ENCODE data around the gene ACCSL. TPM values are rescaled to one million over a fixed set of nuclear protein-coding genes. Genes with fewer than 3 reads are reported as not detected.

ACCSL gene
- total and polyA plus RNA-seq, 12 donors: 0.06 TPM; not detected in 11

- H3K4me1 ChIP-seq (replicated peaks in 1 of 2): no peaks in the 10 kb centered on the region
- H3K4me3 ChIP-seq: no peak overlapping the region
- TF ChIP-seq POLR2A (IDR thresholded peaks at IDR 0.05) (no peak), CTCF (IDR thresholded peaks at IDR 0.05) (no peak)
- no peak overlapping the region for H3K27ac ChIP-seq
- intact Hi-C loops (cut with DNase I): no loop called here
- no peaks in the 10 kb centered on the region for H3K9me3 ChIP-seq (replicated peaks in 1 of 3)
- DNase-seq: peak in 1 of 7 donors; percentile 22
- WGBS, 4 donors: 70 to 79% (median 71%) methylated on average over 4 of the region's 4 CpGs
- no peaks in the 10 kb centered on the region for H3K27me3 ChIP-seq
- peaks cover 0 to 4% of the 10 kb centered on the region in 2 donors for H3K36me3 ChIP-seq (replicated peaks in 1 of 2)
Observed at GRCh38 chr11:44088871-44089270, 41.1 kb downstream of the ACCSL start.

DNA sequence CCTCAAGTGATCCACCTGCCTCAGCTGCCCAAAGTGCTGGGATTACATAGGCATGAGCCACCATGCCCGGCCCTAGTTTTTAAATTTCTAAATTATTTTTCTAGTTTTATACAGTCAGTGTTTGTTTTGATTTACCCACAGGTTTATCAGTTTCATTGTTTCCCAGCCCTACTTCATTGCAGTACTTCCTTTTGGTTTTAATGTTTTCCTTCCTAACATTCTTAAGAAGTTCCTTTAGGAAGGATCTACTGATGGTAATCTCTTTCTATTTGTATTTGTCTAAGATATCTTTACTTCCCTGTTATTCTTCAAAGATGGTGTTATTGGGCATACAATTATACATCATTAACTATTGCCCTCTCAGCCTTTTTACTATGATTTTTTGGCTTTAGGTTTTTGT, 42.8 kb downstream of the ACCSL start:
- Histone ChIP-seq H3K27me3 (no peaks in the 10 kb centered on the region), H3K4me1 (replicated peaks in 1 of 2) (peaks cover 0 to 5% of the 10 kb centered on the region in 2 donors), H3K36me3 (replicated peaks in 1 of 2) (peaks cover 0 to 3% of the 10 kb centered on the region in 2 donors), H3K9me3 (replicated peaks in 1 of 3) (no peaks in the 10 kb centered on the region), H3K27ac (no peak overlapping the region), H3K4me3 (no peak overlapping the region)
- DNase-seq: no peak
- 83 to 90% (median 88%) methylated on average over 1 of the region's 1 CpG for WGBS, 4 donors
- TF ChIP-seq POLR2A (IDR thresholded peaks at IDR 0.05): no peak
- no peak for TF ChIP-seq CTCF (IDR thresholded peaks at IDR 0.05)
- intact Hi-C loops (cut with DNase I): no loop called here

GRCh38 chr11:44094260-44094868, 46.6 kb downstream of the ACCSL start:
- TF ChIP-seq CTCF (IDR thresholded peaks at IDR 0.05) (peak; percentile 62 to 81 (median 68)), POLR2A (IDR thresholded peaks at IDR 0.05) (no peak)
- Histone ChIP-seq H3K9me3 (replicated peaks in 1 of 3) (no peaks in the 10 kb centered on the region), H3K4me1 (replicated peaks in 1 of 2) (peaks cover 6 to 21% of the 10 kb centered on the region in 2 donors), H3K27me3 (no peaks in the 10 kb centered on the region), H3K27ac (no peak overlapping the region), H3K36me3 (replicated peaks in 1 of 2) (no peaks in the 10 kb centered on the region), H3K4me3 (no peak overlapping the region)
- intact Hi-C loops (cut with DNase I): no loop called here
- 23 to 30% (median 26%) methylated on average over 11 of the region's 11 CpGs for WGBS, 4 donors
- peak; percentile 78 to 94 (median 88) for DNase-seq

- peak; percentile 89 to 94 (median 90) for DNase-seq
- TF ChIP-seq CTCF (IDR thresholded peaks at IDR 0.05): peak; percentile 62 to 93 (median 80)
- TF ChIP-seq POLR2A (IDR thresholded peaks at IDR 0.05): peak; percentile 63 to 80
- H3K4me1 ChIP-seq (replicated peaks in 1 of 2): peaks cover 6 to 21% of the 10 kb centered on the region in 2 donors
- no peaks in the 10 kb centered on the region for H3K27me3 ChIP-seq
- intact Hi-C loops (cut with DNase I): no loop called here
- H3K36me3 ChIP-seq (replicated peaks in 1 of 2): no peaks in the 10 kb centered on the region
- peak within 1 kb of the TSS; percentile 62 to 93 (median 71) for H3K27ac ChIP-seq
- peak within 1 kb of the TSS; percentile 77 to 94 (median 88) for H3K4me3 ChIP-seq
- 0 to 1% (median 0%) methylated on average over 24 to 83 of the region's 83 CpGs for WGBS, 4 donors
- no peaks in the 10 kb centered on the region for H3K9me3 ChIP-seq (replicated peaks in 1 of 3)
Observed at GRCh38 chr11:44095506-44096359, 48.0 kb downstream of the ACCSL start, which contains the start of gene EXT2. Gene EXT2 (plus strand): TSS chr11:44095678. CDS start chr11:44107713, 12,035 bp downstream.

Measured in adrenal gland (tissue), 12 donors.